GM15510 (cell line): ENCODE measurements around the gene KRTAP5-7.
"Not testable (repeated sequence)": the region's sequence is repeated elsewhere in the genome, so short reads cannot be mapped to it uniquely, and the experiment has no call there.

Experiments
- POLR2A ChIP-seq: IDR thresholded peaks from 3 replicates; pipeline ENCODE4 v1.6.1; 2011; ENCODE audit warnings: borderline replicate concordance; ENCODE audit not compliant: insufficient read length; ENCODE audit errors: extremely low read depth

Gene KRTAP5-7, protein sequence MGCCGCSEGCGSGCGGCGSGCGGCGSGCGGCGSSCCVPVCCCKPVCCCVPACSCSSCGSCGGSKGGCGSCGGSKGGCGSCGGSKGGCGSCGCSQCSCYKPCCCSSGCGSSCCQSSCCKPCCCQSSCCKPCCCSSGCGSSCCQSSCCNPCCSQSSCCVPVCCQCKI

GRCh38 chr11:71526796-71527575 lies at the start of gene KRTAP5-7:
Gene KRTAP5-7, plus strand, starts transcription at chr11:71527267. Its CDS starts 34 bp downstream, at chr11:71527301.
- TF ChIP-seq POLR2A, result not testable (repeated sequence)

- TF ChIP-seq POLR2A, result no peak
Measured at GRCh38 chr11:71477641-71478527, 49.2 kb upstream of the KRTAP5-7 start.

- no peak for TF ChIP-seq POLR2A
Measured at GRCh38 chr11:71478528-71478840, 48.6 kb upstream of the KRTAP5-7 start.

DNA sequence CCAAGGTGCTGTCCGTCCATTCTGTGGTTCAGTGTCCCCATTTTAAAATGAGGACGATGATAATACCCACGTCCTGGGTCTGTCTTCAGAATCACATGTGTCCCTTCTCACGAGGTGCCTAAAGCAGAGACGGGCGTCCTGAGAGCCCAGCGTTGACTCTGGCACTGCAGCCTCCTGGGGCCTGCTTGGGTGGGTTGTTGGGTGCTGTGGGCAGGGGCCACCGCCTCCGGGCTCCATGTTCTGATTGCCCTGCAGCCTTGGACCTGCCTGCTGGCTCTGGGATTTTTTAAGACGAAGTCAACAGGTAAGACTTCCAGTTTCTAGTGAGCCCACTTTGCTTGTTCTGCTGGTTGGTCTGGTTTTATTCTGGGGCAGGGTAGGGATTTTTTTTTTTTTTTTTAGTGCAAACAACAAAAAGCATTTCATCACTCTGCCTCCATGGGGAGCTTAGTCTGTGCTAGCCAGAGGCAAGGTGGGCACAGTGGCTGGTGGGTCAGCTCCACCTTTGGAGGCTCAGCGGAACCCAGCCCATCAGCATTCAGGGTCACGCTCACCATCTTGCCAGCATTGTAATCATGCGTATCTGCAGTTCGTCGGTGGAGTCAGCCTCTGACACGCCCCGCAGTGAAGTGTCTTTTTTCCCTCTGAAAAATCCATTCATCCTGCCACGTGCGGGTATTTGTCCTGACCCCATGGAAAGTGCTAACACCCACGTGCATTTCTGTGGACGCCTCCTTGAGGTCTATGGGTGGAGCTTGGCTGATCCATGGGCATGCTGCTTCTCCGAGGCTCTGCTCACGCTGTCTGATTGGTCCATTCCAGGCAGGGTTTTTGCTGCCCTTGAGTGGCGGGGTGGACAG lies 45.7 kb upstream of the KRTAP5-7 start:
- TF ChIP-seq POLR2A, result no peak

- no peak for TF ChIP-seq POLR2A
Measured at GRCh38 chr11:71482216-71482615, 44.9 kb upstream of the KRTAP5-7 start.

- TF ChIP-seq POLR2A, result no peak
Measured at GRCh38 chr11:71482746-71483364, 44.2 kb upstream of the KRTAP5-7 start.

DNA sequence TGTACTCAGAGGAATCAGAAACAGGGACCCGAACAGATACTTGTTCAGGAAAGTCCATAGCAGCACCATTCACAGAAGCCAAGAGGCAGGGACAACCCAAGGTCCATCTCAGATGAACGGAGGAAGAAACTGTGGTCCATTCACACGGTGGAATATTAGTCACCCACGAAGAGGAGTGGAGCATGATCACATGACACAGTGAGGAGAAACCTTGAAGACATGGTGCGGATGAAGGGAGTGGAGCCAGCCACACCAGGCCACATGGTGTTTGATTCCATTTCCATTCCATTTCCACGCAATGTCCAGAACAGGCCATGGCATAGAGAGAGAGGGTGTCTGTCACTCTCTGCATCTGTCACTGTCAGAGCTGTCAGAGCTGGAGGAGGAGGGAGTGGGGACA lies 43.4 kb upstream of the KRTAP5-7 start:
- TF ChIP-seq POLR2A, result no peak

DNA sequence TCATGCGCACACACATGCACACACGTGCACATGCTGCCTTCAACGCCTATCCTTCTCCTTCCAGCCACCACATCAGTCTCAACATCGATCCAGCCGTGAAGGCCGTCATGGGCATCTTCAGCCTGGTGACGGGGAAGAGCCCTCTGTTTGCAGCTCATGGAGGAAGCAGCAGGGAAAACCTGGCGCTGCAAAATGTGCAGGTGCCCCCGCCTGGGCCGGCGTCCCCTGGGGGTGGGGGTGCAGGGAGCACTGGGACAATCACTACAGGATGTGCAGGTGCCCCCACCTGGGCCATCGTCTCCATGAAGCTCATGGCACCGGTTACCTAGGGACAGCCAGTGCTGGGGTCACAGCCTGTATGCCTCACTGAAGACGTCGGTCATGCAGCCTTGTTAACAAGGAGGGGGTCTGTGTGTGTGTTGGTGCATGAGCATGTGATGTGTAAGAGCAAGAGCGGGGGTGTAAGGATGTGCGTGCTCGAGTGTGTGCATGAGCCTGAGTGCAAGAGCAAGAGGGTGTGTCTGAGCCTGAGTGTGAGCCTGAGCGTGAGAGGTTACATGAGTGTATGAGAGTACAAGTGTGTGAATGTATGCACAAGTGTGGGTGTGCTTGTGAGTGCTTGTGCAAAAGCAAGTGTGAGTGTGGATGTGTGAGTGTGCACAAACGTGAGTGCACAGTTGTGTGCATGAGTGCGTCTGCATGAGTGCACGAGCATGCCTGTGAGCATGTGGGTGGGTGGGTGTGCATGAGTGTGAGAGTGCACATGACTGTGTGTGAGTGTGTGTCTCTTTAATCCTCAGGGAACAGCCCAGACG lies 42.6 kb upstream of the KRTAP5-7 start:
- TF ChIP-seq POLR2A, result no peak

DNA sequence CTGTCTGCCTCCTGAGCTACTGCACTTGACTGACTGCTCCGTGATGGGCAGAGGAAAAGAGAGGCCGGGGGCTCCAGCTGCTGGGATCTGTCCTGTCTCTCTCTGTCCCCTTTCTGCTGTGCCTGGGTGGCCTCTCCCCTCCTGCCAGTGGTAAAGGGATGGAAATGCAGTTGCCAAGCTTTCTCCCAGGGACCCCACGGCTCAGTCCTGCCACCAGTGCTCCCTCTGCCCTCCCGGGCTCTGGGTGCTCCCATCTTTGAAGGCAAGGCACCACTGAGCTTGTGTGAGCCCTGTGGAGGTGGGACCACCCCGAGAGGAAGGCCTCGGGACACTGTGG lies 42.0 kb upstream of the KRTAP5-7 start:
- TF ChIP-seq POLR2A, result no peak

GRCh38 chr11:71485466-71485865 lies 41.6 kb upstream of the KRTAP5-7 start:
- TF ChIP-seq POLR2A, result no peak

- no peak for TF ChIP-seq POLR2A
Measured at GRCh38 chr11:71486320-71486719, 40.7 kb upstream of the KRTAP5-7 start.

DNA sequence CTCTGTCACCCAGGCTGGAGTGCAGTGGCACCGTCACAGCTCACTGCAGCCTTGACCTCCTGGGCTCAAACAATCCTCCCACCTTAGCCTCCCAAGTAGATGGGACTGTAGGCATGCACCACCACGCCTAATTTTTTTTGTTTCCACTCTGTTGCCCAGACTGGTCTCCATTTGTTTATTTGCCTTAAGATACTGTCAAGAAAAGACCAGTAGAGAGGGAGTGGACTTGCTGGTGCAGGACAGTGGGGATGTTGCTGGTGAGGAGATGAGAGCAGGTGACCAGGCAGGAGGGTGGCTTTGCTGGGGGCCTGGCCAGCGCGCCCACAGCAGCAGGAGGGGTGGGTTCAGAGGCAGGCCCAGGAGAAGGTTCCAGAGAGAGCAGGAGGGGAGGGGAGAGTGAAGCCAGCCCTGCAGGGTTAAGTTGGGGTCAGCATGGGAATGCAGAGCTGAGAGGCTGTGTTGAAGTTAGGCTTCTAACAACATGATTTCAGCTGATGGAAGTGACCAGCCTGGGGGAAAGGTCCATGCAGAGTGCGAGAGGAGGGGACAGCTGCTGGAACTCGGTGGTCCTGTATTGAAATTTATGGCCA lies 38.3 kb upstream of the KRTAP5-7 start:
- TF ChIP-seq POLR2A, result no peak
